ENCODE measurements around the gene YPEL1. TPM values are rescaled to one million over a fixed set of nuclear protein-coding genes. Genes with fewer than 3 reads are reported as not detected.

Gene YPEL1
- total and polyA plus RNA-seq, 2 of the 8 experiments (the other 6 are each of a cell fraction or from before 2014, with no cell fraction given): 6.0 to 6.7 TPM

GRCh38 chr22:21727159-21727558, 8.4 kb downstream of the YPEL1 start:
- Histone ChIP-seq H4K20me1 (replicated peaks in 1 of 2; ENCODE audit: control insufficient read depth in 1 of 2, insufficient read depth in 2 of 2, low read length in 2 of 2) (peaks cover 10% of the 10 kb centered on the region in 2 experiments), H3K4me1 (replicated peaks in 1 of 4; ENCODE audit: control insufficient read depth in 3 of 4, insufficient read depth in 4 of 4, low read length in 3 of 4) (peaks cover 3 to 5% (median 4%) of the 10 kb centered on the region in 4 experiments; a peak in 6 of 7 replicates), H3K27ac (ENCODE audit: low read depth, low read length) (no peak overlapping the region), H4K5ac (ENCODE audit: insufficient read length, low read depth, low read length) (no peak overlapping the region), H2AFZ (ENCODE audit: low read length) (no peak overlapping the region), H2BK120ac (replicated peaks; ENCODE audit: low read depth, low read length) (no peak overlapping the region), H2BK15ac (ENCODE audit: low read length) (no peak overlapping the region), H4K8ac (ENCODE audit: extremely low read depth, insufficient read depth, low read length) (no peak overlapping the region), H3K23ac (ENCODE audit: insufficient read length) (no peak overlapping the region), H3K4me2 (ENCODE audit: insufficient read depth in 1 of 2, low read depth in 2 of 2, low read length in 2 of 2) (no peak overlapping the region), H3K9me3 (ENCODE audit: insufficient read depth in 2 of 2, low read depth in 1 of 2, low read length in 1 of 2) (no peaks in the 10 kb centered on the region), H3K18ac (ENCODE audit: extremely low read depth, low read length) (no peak overlapping the region), H2AK5ac (ENCODE audit: low read depth, low read length) (no peak overlapping the region), H4K91ac (replicated peaks; ENCODE audit: insufficient read length, low read length) (no peak overlapping the region), H3K27me3 (replicated peaks in 1 of 4; ENCODE audit: control insufficient read depth in 3 of 4, extremely low read depth in 1 of 4, insufficient read depth in 3 of 4, low read length in 3 of 4) (no peaks in the 10 kb centered on the region), H3K79me1 (ENCODE audit: low read depth, low read length) (no peaks in the 10 kb centered on the region), H3K23me2 (ENCODE audit: low read depth, low read length) (no peaks in the 10 kb centered on the region), H3K14ac (ENCODE audit: insufficient read length) (no peak overlapping the region), H2BK20ac (ENCODE audit: low read length) (no peak overlapping the region), H3K56ac (replicated peaks; ENCODE audit: insufficient read length, low read depth, low read length) (no peak overlapping the region), H3K36me3 (ENCODE audit: control insufficient read depth in 2 of 4, insufficient read depth in 4 of 4, low read length in 3 of 4) (no peaks in the 10 kb centered on the region), H3K4me3 (ENCODE audit: extremely low read depth in 1 of 4, insufficient read depth in 2 of 4, low read depth in 3 of 4, low read length in 4 of 4) (no peak overlapping the region), H3K9ac (replicated peaks in 1 of 4; ENCODE audit: extremely low read depth in 1 of 4, low read depth in 3 of 4, low read length in 3 of 4) (no peak overlapping the region), H3K4ac (replicated peaks; ENCODE audit: insufficient read length, low read depth, low read length) (no peak overlapping the region), H2BK5ac (ENCODE audit: low read depth, low read length) (no peak overlapping the region), H3K79me2 (ENCODE audit: control insufficient read depth in 1 of 2, insufficient read depth in 2 of 2, low read length in 2 of 2) (no peaks in the 10 kb centered on the region), H2BK12ac (ENCODE audit: low read depth, low read length) (no peak overlapping the region)
- ChIA-PET CTCF (ENCODE audit: partially characterized antibody) (interaction anchor here (1.1 to 5.8 kb wide), 6 partner anchors 11 to 211 kb away, joined by 3 to 45 read pairs (median 7); no protein-coding TSS in a partner anchor), POLR2A (ENCODE audit: partially characterized antibody) (interaction anchor here (1.9 kb wide), 1 partner anchor 9 kb away, joined by 10 read pairs; the partner anchor contains the start of gene YPEL1)
- WGBS, 2 experiments (ENCODE audit: extremely low coverage in 1 of 2, insufficient coverage in 1 of 2, insufficient read length in 1 of 2, insufficient replicate concordance in 2 of 2, low coverage in 1 of 2, low lambda C conversion rate in 2 of 2, missing lambda C conversion rate in 1 of 2): 87% methylated on average over 4 of the region's 4 CpGs; no CpG with 5 or more reads in 1 of the 2 experiments
- FAIRE-seq: no peak
- DNase-seq (ENCODE audit: low read depth in 1 of 2, low spot score in 2 of 2): no peak
- no peak for TF ChIP-seq RBBP5 (IDR thresholded peaks at IDR 0.05; ENCODE audit: borderline replicate concordance, low read depth, low read length)
- no peak for TF ChIP-seq TBP (IDR thresholded peaks at IDR 0.05; ENCODE audit: low read depth, low read length)
- no peak for TF ChIP-seq ZNF274 (IDR thresholded peaks at IDR 0.05; ENCODE audit: borderline replicate concordance, extremely low read depth, low read length)

All from H1 (cell line).